ENCODE data around the gene RTL10. TPM values are rescaled to one million over a fixed set of nuclear protein-coding genes. Genes with fewer than 3 reads are reported as not detected.

RTL10 gene
- total RNA-seq, 1 donor from 2014 or later, result 10.9 TPM

DNA sequence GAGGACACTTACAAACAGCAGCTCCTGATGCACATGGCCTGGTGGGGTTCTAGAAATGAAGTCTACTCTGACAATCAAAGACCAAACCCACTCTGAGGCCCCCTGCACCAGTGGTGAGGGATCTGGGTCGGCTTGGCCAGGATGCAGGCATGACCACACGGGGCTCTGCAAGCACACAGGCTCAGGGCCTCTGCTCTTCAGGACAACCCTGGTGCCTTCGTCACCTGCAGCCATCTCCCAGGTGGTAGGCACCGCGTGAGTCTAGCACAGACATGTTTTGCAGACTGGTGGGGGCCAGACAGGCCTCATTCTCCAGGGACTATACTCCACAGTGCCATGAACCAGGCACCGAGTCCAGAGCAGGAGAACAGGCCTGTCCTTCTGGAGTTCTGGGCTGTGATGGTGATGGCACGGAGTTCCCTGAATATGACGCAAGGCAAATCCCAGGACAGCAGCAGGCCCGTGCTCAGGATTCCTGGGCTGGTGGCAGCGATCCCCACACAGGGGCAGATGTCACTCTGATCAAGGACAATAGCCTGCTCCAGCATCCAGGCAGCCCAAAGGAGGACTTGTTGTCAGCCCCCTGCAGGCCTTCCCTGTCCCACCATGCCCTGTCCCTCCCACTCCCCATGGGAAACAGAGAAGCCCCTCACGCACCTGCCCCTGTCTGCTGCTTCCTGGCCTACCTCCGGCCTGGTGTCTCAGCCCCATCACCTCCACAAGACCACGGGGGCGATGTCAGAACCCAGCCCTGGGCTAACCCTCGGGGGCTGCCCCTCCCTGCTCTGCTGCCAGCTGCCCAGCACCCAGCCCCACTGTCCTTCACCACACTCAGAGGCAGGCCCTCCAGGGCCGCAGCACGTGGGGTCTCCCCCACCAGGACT, 36.1 kb downstream of the RTL10 start:
- no peaks in the 10 kb centered on the region for H3K27me3 ChIP-seq (ENCODE audit: control insufficient read depth, insufficient read depth, low read length)

DNA sequence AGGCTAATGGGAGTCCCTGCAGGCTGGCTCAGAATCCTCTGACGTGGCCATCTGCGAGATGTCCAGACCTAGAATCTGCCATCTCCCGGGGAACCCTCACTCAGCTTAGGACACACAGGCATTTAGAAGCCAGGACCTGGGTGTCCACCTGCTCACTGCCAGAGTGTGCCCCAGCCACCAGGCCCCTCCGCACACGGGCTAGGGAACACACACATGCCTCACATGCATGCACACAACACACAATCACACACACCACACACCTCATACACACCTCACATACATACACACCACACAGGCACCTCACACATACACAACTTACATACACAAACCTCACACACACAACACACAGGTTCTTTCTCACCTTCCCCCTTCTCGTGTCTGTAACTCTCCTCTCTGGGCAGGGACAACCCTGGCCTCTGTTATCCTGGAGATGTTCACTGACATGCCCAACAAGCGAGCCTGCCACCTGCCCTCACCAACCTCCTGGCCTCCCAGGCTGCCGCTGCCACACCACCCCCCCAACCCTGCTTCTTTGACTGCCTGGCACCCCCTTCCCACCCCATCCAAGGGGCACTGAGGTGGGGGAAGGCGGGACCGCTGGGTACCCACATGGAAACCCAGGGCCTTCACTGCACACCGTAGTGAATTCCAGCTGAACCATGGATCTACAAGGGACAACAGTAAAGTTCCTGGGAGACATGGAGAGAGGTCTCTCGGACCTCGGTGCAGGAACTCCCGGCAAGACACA, 38.1 kb downstream of the RTL10 start:
- Histone ChIP-seq H3K36me3 (ENCODE audit: control insufficient read depth, insufficient read depth, low read length) (no peaks in the 10 kb centered on the region), H3K27me3 (ENCODE audit: control insufficient read depth, insufficient read depth, low read length) (no peaks in the 10 kb centered on the region), H3K4me3 (ENCODE audit: low read depth, low read length) (no peak overlapping the region)
- TF ChIP-seq, protein P1, sequence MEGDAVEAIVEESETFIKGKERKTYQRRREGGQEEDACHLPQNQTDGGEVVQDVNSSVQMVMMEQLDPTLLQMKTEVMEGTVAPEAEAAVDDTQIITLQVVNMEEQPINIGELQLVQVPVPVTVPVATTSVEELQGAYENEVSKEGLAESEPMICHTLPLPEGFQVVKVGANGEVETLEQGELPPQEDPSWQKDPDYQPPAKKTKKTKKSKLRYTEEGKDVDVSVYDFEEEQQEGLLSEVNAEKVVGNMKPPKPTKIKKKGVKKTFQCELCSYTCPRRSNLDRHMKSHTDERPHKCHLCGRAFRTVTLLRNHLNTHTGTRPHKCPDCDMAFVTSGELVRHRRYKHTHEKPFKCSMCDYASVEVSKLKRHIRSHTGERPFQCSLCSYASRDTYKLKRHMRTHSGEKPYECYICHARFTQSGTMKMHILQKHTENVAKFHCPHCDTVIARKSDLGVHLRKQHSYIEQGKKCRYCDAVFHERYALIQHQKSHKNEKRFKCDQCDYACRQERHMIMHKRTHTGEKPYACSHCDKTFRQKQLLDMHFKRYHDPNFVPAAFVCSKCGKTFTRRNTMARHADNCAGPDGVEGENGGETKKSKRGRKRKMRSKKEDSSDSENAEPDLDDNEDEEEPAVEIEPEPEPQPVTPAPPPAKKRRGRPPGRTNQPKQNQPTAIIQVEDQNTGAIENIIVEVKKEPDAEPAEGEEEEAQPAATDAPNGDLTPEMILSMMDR (IDR thresholded peaks at IDR 0.05; ENCODE audit: insufficient read depth, low read length, poor library complexity, severe bottlenecking), result no peak
- DNase-seq (ENCODE audit: low read depth), result no peak

More for the DNA sequence above, 36.1 kb downstream of the RTL10 start:
- H3K36me3 ChIP-seq (ENCODE audit: control insufficient read depth, insufficient read depth, low read length), result no peaks in the 10 kb centered on the region
- H3K4me3 ChIP-seq (ENCODE audit: low read depth, low read length), result no peak overlapping the region
- TF ChIP-seq, protein P1 (IDR thresholded peaks at IDR 0.05; ENCODE audit: insufficient read depth, low read length, poor library complexity, severe bottlenecking), result no peak
- DNase-seq (ENCODE audit: low read depth), result no peak

DNA sequence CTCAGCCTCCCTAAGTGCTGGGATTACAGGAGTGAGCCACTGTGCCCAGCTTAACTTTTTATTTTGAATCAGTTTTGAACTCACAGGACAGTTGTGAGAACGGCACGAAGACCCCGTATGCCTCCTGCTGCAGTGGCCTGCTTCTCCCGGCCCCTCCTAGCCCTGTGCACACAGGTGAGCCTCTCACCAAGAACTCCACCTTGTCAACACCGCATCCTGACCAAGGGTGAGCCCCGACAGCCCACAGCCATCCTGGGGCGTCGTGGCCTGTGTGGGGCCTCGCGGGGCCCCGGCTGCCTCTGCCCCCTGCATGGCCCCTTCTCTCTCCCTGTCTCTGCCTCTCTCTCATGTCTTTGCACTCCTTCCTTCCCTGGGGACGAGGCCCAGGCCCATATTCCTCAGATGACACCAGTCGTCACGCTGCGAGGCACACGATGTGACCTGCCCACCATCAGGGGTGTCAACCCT, 38.8 kb downstream of the RTL10 start:
- Histone ChIP-seq H3K27me3 (ENCODE audit: control insufficient read depth, insufficient read depth, low read length) (no peaks in the 10 kb centered on the region), H3K4me3 (ENCODE audit: low read depth, low read length) (no peak overlapping the region), H3K36me3 (ENCODE audit: control insufficient read depth, insufficient read depth, low read length) (no peaks in the 10 kb centered on the region)
- TF ChIP-seq, protein P1 (IDR thresholded peaks at IDR 0.05; ENCODE audit: insufficient read depth, low read length, poor library complexity, severe bottlenecking), result no peak
- no peak for DNase-seq (ENCODE audit: low read depth)

DNA sequence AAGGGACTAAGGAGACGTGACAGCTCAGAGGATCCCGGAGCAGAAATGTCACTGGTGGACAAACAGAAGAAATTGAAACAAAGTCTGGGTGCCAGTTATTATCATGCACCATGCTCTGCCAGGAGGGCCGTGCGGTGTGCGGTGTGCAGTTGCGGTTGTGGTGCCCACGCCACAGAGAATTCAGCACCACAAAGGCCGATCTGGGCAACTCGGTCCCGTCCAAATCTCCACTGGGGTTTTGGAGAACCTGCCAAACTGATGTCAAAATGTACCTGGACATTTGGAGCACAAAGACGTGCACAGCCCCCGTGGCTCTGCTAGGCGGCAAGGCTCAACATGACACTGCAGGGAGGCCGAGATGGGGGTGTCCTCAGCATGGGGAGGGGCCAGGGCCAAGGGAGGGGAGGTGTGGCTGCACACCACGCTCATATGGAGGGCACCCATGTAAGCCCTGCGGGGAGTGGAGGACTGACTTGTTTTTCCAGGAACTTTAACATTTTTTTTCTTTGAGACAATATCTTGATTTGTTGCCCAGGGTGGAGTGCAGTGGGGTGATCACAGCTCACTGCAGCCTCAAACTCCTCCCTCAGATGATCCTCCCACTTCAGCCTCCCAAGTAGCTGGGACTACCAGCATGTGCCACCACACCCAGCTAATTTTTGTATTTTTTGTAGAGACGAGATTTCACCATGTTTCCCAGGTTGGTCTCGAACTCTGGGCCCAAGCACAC, 39.4 kb downstream of the RTL10 start:
- no peaks in the 10 kb centered on the region for H3K36me3 ChIP-seq (ENCODE audit: control insufficient read depth, insufficient read depth, low read length)
- TF ChIP-seq, protein P1 (IDR thresholded peaks at IDR 0.05; ENCODE audit: insufficient read depth, low read length, poor library complexity, severe bottlenecking), result no peak
- no peak overlapping the region for H3K4me3 ChIP-seq (ENCODE audit: low read depth, low read length)
- H3K27me3 ChIP-seq (ENCODE audit: control insufficient read depth, insufficient read depth, low read length), result no peaks in the 10 kb centered on the region
- no peak for DNase-seq (ENCODE audit: low read depth)

DNA sequence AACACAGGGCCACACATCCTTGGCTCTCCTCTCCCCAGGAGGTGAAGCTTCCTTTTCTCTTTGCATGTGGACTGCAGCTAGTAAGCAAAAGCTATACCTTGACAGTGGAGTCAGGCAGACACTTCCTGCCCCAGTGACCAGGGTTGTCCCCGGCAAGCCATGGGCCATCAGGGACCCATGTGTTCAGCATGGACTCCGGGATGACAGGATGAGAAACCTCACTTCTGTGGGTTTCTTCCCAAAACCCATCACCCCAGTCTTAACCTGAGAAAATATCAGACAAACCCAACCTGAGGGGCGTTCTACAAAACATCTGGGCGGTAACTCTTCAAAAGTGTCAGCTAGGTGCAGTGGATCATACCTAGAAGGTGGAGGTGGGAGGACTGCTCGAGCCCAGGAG, 40.2 kb downstream of the RTL10 start:
- no peaks in the 10 kb centered on the region for H3K27me3 ChIP-seq (ENCODE audit: control insufficient read depth, insufficient read depth, low read length)
- no peaks in the 10 kb centered on the region for H3K36me3 ChIP-seq (ENCODE audit: control insufficient read depth, insufficient read depth, low read length)
- no peak overlapping the region for H3K4me3 ChIP-seq (ENCODE audit: low read depth, low read length)
- no peak for DNase-seq (ENCODE audit: low read depth)
- TF ChIP-seq, protein P1 (IDR thresholded peaks at IDR 0.05; ENCODE audit: insufficient read depth, low read length, poor library complexity, severe bottlenecking), result no peak

Measured in kidney epithelial cell (primary cell).